Measurements from ENCODE around the gene CCR3.
"Not testable (repeated sequence)": the region's sequence is repeated elsewhere in the genome, so short reads cannot be mapped to it uniquely, and the experiment has no call there.

The CCR3 gene

DNA sequence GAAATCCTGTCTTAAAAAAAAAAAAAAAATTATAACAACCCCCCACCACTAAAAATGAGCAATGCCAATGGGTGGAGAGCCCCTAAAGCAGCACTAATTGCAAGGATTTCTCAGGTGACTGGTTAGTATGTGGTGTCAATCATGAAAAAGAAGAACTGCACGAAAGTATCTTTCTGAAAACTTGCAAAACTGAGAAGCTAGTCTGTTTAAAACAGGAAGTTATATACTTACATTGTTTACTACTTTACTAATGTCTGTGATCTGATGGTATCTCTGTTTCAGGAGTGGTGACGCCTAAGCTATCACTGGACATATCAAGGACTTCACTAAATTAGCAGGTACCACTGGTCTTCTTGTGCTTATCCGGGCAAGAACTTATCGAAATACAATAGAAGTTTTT, at the start of gene CCR3:
Gene CCR3, plus strand, starts transcription at position 341 of the 400 bp plus-strand sequence. CDS start 22,699 bp downstream, outside the sequence.
- no peak for DNase-seq (ENCODE audit: low spot score)

DNA sequence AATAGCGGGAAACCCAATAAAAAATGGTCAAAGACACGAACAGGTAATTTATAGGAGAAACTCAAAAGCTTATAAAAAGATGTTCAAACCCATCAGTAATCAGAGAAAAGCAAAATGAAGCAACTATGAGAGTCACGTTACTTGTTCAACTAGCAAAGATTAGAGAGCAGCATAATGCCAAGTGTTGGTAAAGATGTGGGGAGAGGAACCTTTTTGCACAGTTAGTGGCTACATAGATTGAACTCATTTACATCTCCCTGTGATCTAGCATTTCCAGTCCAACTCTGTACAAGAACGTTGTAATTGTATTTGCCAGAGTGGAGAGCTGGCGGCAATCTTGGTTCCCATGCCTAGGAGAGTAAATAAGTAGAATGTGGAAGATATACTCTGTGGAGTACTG, 49.3 kb upstream of the CCR3 start:
- DNase-seq (ENCODE audit: low spot score) = no peak

DNA sequence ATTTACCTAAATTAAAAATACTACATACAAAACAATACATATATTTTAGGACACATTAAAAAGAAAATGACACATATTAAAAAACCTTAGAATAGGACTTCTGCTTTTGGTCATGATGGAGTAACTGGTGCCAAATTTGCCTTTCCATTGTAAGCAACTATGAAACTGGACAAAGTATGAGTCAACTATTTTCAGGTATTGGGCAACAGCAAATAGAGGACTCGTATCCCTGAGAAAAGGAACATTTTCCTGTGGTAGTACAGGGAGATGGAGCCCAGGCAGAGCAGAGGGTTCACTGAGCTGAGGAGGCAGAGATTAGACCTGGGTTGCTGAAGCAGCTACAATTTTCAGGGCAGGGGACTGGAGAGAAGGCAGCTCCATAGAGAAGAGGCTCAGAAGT, 48.8 kb upstream of the CCR3 start:
- no peak for DNase-seq (ENCODE audit: low spot score)

DNA sequence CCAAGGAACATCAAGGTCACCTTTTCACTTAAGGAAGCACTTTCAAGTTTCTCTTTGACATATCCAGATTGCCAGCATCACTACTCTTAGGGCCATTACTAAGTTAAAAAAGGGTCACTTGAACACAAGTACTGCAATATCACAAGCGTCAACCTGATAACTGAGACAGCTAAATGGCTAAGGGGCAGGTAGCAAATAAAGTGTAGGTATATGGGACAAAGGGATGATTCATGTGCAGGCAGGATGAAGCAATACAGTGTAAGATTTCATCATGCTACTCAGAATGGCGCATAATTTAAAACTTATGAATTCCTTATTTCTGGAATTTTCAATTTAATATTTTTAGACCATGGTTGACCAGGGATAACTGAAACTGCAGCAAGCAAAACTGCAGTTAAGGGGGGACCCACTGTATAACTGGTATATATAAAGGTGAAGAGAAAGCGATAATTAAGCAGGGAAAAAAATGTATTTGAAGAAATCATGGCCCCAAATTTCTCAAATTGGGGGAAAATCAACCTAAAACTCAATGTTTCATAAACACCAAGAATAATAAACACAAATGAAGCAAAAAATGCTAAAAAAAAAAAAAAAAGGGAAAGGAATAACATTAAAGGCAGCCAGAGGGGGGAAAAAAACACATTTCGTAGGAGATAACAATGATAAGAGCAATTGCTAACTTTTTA, 47.2 kb upstream of the CCR3 start:
- no peak for DNase-seq (ENCODE audit: low spot score)

DNA sequence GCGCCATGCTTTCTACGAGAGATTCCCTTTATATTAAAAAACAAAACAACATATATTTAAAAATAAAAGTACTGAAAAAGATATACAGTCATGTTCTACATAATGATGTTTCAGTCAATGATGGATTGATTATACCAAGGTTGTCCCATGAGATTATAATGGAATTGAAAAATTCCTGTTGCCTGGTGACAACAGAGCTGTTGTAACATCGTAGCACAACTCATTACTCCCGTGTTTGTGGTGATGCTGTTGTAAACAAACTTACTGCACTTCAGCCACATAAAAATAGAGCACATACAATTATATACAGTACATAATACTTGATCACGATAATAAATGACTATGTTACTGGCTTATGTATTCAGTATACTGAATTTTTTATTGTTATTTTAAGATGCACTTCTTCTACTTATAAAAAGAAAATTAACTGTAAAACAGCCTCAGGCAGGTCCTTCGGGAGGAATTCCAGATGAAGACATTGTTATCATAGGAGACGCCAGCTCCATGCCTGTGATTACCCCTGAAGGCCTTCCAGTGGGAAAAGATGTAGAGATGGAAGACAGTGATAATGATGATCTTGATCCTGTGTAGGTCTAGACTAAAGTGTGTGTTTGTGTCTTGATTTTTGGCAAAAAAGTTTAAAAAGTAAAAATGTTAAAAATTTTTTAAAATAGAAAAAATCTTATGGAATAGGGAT, 45.9 kb upstream of the CCR3 start:
- DNase-seq (ENCODE audit: low spot score) = no peak

DNA sequence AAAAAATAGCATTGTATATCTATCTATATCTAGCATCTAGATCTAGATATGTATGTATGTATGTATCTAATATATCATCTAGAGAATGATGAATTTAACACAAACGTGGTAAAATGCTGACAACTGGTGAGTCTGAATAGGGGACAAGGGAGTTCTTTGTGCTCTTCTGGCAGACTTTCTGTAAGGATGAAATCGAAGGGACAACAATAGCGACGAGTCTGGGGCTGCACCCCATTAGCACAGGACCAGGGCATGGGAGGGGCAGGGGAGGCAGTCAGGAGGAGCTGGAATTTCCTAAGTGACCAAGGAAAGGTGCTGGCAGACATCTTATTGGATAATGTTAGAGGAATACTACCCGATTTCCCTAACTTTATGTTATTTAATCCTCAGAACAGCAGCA, 42.0 kb upstream of the CCR3 start:
- no peak for DNase-seq (ENCODE audit: low spot score)

DNA sequence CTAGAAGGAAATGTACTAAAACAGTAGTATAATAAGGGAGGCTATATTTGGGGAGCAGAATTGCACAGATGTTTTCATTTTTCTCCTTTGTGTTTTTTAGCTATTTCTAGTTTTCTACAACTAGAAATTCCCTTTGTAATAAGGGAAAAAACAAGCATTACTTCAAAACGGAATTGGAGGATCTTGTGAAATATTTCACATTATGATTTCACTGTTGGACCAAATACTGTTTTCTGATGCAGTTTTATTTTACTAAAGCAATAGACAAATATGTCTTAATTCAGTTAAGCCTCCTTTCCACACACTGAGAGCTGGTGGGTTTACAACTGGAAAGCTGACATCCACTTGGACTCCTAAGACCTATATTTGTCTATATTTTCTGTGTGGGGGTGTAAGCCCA, 41.5 kb upstream of the CCR3 start:
- no peak for DNase-seq (ENCODE audit: low spot score)

DNA sequence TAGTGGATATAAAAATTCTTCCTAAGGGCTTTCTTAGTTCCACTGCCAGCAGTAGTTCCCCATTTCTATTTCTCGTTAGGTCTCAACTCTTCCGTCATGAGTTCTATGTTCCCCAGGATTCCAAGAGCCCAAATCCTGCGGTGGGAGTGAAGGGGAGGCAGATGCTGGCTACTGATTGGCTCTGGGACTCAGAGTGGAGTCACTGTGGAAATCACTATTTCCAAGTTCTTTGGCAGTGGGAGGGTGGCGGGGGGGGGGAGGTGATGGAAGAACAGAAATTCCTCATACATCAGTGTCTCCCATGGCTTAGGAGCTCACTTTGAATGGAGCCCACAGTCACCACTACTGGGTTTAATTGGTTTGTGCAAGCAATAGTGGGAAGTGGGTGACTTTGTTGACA, 39.7 kb upstream of the CCR3 start:
- no peak for DNase-seq (ENCODE audit: low spot score)

DNA sequence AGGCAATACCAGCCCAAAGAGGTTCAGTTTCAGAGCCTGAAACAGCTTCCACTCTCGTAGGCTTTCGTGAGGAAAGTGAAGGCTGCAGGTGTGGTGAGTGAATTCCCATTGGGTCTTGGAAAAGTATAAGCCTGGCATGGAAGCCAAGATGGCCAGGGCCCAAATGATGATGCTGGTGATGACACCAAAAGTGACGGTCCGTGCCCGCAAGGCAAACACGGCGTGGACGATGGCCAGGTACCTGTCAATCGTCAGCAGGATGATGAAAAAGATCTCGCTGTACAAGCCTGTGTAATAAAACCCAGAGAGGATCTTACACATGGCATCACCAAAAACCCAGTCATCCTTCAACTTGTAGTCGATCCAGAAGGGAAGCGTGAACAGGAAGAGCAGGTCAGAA, 38.6 kb upstream of the CCR3 start:
- no peak for DNase-seq (ENCODE audit: low spot score)

DNA sequence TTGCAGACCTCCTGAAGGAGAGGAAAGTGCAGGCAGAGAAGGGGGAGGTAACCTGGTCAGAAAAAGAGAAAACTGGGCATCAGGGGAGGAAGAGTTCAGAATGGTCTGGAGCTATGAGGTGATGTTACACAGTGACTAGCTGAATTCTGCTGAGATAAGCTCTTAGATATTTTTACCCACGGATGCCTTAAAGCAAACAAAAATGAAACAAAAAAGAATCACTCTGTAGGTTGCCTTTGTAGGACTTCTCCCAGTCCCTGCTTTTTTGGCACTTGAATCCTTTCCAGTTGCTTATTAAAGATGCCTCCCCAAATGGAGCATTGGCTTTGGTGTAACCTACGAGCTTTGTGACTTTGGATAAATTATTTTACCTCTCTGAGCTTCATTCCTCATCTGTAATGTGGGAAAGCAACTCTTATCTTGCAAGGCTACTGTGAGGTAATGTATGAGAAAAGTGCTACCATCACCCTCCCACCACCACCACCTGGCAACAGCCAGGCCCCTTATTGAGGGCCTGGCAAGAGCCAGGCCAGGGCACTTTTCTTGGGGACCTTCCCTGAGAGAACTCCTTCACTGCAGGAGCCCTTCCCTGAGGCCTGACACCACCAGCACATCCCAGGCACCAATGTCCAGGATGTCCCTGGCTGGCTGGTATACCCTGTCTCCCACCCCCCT, 36.8 kb upstream of the CCR3 start:
- DNase-seq (ENCODE audit: low spot score) = no peak

DNA sequence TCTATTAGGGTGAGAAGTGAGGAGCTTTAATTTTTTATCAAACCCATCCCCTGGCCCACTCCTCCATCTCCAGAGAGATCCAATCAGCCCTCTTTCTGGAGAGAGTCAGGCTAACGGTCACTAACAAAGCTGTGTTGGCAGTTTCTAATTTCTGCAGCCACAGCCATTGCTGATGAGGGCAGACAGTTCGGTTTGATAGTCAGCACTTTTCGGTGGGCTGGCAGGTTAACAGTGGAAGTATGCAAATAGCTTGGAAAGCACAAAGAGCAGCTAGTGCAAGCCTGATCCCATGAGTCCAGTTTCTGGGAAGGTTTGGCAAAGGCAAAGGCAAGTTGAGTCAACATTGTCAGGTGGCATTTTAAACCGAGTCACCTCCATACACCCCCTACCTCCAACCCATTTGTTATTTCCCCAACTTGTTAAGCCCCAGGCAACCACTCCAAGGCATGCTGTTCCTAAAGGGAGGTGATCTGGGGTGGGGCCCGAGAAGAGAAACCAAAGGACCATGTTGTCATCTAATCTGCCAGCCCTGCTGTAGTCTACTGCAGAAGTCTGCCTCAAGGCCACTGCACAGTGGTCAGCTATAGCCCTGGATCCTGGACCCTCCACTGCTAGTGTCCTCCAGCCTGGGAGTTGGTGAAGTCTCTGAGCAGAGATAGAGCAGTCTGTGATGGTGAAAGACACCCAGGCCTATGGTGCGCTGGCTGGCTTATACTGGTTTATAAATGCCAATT, 35.8 kb upstream of the CCR3 start:
- no peak for DNase-seq (ENCODE audit: low spot score)

DNA sequence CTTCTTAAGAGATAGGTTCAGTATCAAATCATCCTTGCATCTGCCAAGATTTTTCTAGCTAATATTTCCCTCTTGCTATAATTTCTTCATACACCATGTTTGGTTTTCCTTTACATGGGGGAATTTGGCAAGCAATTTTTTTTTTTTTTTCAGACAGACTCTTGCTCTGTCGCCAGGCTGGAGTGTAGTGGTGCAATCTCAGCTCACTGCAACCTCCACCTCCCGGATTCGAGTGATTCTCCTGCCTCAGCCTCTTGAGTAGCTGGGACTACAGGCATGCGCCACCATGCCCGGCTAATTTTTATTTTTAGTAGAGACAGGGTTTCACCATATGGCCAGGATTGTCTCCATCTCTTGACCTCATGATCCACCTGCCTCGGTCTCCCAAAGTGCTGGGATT, 34.7 kb upstream of the CCR3 start:
- not testable (repeated sequence) for DNase-seq (ENCODE audit: low spot score)

DNA sequence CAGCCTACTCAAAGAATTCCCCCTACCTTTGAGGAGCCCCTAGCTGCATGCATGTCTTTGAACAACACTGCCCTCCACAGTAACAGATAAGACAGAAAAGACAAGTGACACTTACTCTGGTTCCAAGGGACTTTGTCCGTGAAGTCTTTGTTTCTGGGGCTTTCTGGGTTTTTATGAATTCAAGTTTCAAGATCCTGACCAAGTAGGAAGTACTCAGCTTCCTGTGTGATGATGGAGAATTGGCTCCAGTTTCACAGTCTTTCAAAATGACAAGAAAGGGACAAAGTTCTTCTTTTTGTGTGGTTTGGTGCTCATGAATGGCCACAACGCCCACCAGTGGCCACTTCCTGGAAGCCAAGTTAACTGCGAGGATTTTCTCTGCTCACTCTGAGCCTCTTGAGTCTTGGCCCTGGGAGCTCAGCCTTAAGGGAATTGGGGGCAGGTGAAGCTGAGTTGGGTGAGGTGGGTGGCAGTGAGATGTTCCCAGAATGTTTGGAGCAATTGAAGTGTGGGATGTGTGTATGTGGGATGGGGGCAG, 34.0 kb upstream of the CCR3 start, which contains the start of gene CCR1:
Gene CCR1, minus strand, starts transcription at position 147 of the 538 bp plus-strand sequence. CDS start 4,000 bp downstream, outside the sequence.
- peak; percentile 9 for DNase-seq (ENCODE audit: low spot score)

DNA sequence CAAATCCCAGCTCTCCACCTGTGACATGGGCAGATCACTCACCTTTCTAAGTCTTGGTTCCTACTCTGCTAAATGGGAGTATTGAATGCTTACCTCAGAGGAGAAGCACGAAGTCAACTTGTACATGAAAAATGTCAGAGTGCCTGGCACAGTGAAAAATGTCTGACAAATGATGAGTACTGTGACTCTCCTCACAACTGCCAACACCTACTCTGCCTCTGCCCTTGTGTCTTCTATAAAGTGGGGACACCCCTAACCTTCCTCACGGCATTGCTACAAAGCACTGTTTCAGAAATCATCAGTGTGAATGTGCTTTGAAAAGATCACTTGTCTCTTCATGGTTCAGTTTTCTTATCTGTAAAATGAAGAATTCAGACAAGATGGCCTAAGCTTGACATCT, 33.2 kb upstream of the CCR3 start:
- DNase-seq (ENCODE audit: low spot score) = no peak

DNA sequence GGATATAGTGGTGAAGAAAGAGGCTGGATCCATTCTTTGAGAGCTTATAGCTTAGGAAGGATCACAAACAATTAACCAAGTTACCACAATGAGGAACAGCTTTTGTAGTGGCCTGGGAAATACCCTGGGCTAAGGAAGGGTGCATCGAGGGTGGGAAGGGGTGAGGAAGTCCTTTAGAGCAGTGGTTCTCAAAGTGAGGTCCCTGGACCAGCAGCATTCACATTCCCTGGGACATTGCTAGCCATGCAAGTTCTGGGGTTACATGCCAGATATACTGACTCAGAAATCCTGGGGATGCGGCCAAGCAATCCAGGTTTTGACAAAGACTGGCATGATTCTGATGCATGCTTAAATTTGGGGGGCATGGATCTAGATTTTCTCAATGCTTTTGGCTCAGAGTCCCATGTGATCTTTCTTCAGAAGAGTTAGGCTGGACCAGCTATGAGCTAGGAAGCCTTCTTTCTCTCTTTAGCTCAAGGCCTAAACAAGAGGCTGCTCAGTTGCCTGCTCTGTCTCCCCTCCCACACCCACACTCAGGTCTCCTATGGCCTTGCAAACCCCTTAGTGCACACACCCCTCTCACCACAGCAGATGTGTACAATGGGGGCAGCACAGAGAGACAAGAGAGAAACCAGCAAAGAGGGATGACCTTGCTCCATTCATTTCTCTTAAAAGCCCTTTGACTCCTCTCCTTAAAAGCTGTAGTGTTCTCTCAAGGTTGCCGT, 32.4 kb upstream of the CCR3 start:
- DNase-seq (ENCODE audit: low spot score) = no peak

DNA sequence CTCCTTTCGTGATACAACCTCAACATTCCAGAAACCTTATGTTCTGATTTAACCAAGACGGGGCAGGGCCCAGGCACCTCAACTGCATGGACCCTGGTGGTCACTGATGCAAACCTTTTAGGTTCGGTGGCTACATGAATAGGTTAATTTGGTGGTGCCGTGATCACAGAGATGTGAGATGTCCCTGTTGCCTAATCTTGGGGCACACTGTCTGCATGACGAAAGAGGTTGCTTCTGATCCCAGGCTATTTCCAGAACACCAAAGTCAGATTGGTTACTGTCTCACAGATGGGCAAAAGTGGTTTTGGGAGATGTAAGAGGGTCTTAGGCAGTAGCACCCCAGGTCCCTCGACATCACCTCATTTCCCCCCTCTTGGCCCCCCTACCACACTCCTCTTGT, 30.2 kb upstream of the CCR3 start:
- no peak for DNase-seq (ENCODE audit: low spot score)

DNA sequence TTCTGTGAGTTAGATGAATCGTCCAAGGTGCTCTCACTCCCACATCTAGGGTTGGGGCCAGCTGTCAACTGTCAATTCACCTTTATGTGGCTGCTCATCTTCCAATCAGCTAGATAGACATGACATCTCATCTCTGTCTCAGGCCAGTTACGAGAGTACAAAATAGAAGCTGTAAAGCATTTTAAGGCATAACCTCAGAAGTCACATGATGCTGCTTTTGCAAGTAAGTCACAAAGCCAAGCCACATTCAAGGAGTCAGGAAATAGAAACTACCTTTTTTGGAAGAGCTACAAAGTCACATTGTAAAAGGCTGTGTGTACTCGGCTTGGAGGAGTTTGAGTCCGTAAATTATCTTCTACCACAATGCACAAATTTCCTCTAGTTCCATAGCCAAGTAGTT, 29.1 kb upstream of the CCR3 start:
- DNase-seq (ENCODE audit: low spot score) = no peak

DNA sequence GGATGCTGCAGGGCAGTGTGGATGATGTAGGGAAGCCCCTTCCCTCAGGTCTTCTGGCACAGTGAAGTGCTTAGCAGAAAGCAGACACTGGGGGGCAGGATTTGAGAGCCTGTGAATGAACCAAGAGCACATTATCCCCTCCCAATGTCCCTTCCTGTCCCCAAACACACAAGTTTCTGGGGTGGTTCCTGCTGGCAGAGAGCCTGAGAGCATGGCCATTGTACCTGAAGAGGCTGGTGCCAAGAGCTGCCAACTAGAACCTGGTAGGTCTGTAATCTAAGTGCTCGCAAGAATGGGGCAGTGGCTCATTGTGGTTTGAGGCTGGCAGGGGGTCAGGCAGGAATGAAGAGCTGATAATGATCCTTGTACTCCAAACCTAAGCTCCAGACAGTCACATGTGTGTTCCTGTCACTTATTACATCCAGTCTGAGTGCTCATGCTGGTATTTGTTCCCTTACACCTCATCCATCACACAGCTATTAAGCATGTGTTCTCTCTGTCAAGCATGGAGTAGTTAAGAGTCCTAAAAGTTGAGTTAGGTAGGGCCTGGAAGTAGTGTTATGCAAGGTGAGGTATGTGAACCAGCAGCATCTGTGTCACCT, 27.4 kb upstream of the CCR3 start:
- peak; percentile 2 for DNase-seq (ENCODE audit: low spot score)

DNA sequence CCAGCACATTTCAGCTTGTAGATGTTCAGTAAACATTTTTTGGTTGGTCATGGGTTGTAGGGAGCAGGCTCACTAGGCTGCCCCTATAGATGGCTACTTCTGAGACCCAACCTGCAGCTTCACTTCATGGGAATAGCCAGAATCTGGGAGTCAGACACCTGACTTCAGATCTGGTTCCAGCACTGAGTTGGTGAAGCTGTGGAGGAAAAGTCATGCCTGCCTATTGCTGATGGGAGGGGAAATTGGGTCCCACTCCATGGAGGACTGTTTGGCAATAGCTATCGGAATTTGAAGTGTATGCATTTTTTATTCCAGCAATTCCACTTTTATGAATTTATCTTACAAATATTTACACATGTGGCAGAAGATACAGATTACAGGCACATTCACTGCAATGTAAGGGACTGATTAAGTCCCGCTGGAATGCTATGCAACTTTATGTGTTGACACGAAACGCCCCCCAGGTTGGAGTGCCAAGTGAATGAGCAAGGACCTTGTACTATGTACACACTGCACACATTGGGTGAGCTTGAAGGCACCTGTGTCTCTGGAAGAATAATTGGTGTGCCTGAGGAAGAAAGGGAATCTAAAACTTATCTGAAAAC, 26.3 kb upstream of the CCR3 start:
- DNase-seq (ENCODE audit: low spot score) = no peak

DNA sequence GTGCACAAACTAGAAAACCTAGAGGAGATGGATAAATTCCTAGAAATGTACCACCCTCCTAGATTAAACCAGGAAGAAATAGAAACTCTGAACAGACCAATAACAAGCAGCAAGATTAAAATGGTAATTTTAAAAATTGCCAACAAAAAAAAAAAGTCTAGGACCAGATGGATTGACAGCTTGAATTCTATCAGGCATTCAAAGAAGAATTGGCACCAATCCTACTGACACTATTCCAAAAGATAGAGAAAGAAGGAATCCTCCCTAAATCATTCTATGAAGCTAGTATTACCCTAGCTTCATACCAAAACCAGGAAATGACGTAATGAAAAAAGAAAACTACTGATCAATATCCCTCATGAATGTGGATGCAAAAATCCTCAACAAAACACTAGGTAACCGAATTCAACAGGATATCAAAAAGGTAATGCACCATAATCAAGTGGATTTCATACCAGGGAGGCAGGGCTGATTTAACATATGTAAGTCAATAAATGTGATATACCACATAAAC, 24.0 kb upstream of the CCR3 start:
- no peak for DNase-seq (ENCODE audit: low spot score)

DNA sequence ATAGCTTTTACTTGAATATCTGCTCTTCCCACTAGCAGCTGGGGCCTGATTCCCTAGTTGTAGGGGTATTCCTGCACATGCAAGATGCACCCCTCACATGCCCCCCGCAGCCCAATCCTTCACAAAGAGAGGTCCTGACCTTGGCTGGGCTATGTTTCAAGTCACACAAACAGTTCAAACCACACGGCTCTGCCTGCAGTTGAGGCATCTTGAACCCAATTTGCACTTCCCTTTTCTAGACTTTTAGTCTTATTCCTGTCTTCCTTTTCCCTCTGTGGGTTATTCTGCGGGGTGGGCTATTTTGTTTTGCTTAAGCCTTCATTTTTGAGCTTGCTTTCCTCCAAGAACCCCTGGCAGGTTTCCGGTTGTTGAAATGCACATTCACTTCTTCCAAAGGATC, 20.9 kb upstream of the CCR3 start:
- no peak for DNase-seq (ENCODE audit: low spot score)
